DMS 273 (cell line): Measurements from ENCODE around the gene TTPAL.
A peak's percentile ranks its signal among the peaks of the same experiment; 100 is the strongest.

ENCODE experiments used
- DNase-seq: peaks from one replicate; lab custom pipeline; 2025; ENCODE audit not compliant: unreplicated experiment; lab: John Stamatoyannopoulos, UW

Gene TTPAL

GRCh38 chr20:44495802-44496481, 20.3 kb downstream of the TTPAL start:
- no peak for DNase-seq

GRCh38 chr20:44496976-44497375, 21.3 kb downstream of the TTPAL start:
- no peak for DNase-seq

- no peak for DNase-seq
These were observed 22.1 kb downstream of the TTPAL start for GRCh38 chr20:44497761-44498160.

- no peak for DNase-seq
These were observed 24.5 kb downstream of the TTPAL start for GRCh38 chr20:44500221-44500620.

GRCh38 chr20:44501448-44501847, 25.8 kb downstream of the TTPAL start:
- DNase-seq = no peak

GRCh38 chr20:44502968-44503367, 27.3 kb downstream of the TTPAL start:
- no peak for DNase-seq

- no peak for DNase-seq
These were observed 29.0 kb downstream of the TTPAL start for GRCh38 chr20:44504402-44505307.

GRCh38 chr20:44509762-44510161, 34.1 kb downstream of the TTPAL start:
- DNase-seq = no peak

- DNase-seq = no peak
These were observed 38.2 kb downstream of the TTPAL start for GRCh38 chr20:44513871-44514270.

GRCh38 chr20:44516491-44516890, 40.8 kb downstream of the TTPAL start:
- DNase-seq = no peak

- DNase-seq = no peak
These were observed 41.8 kb downstream of the TTPAL start for GRCh38 chr20:44517454-44517853.

GRCh38 chr20:44518248-44518647, 42.6 kb downstream of the TTPAL start:
- no peak for DNase-seq

- DNase-seq = no peak
These were observed 45.2 kb downstream of the TTPAL start for GRCh38 chr20:44520881-44521280.

- peak; percentile 97 for DNase-seq
These were observed 46.1 kb downstream of the TTPAL start, which contains the start of gene SERINC3 for GRCh38 chr20:44521484-44522481. Gene SERINC3, minus strand, starts transcription at chr20:44522070. Its CDS starts 119 bp downstream, at chr20:44521951.

GRCh38 chr20:44522841-44523240, 47.2 kb downstream of the TTPAL start:
- no peak for DNase-seq

GRCh38 chr20:44523746-44524145, 48.1 kb downstream of the TTPAL start:
- no peak for DNase-seq

- DNase-seq = no peak
These were observed 50.5 kb downstream of the TTPAL start for GRCh38 chr20:44526129-44526528.

GRCh38 chr20:44527716-44528199, 52.1 kb downstream of the TTPAL start:
- no peak for DNase-seq

GRCh38 chr20:44528309-44528708, 52.6 kb downstream of the TTPAL start:
- no peak for DNase-seq

- peak; percentile 35 for DNase-seq
These were observed 56.7 kb downstream of the TTPAL start for GRCh38 chr20:44532259-44532980.
